Stimulated activated CD8-positive, alpha-beta memory T cell treated with anti-CD3 and anti-CD28 coated beads, Interleukin-4, amount 100 ng/mL, for 48 hours (primary cell): ENCODE measurements around the gene KMT2C.
"Not testable (repeated sequence)": the region's sequence is repeated elsewhere in the genome, so short reads cannot be mapped to it uniquely, and the experiment has no call there.

Source experiments
- DNase-seq: peaks from one replicate; pipeline ENCODE4 v3.0.0-alpha.2; 2020

KMT2C gene

GRCh38 chr7:152353281-152353680, 82.5 kb downstream of the KMT2C start:
- DNase-seq, result not testable (repeated sequence)

GRCh38 chr7:152351747-152352146, 84.1 kb downstream of the KMT2C start:
- not testable (repeated sequence) for DNase-seq

GRCh38 chr7:152351168-152351567, 84.6 kb downstream of the KMT2C start:
- DNase-seq, result no peak

GRCh38 chr7:152347888-152348287, 87.9 kb downstream of the KMT2C start:
- no peak for DNase-seq

GRCh38 chr7:152344253-152344652, 91.5 kb downstream of the KMT2C start:
- no peak for DNase-seq

GRCh38 chr7:152342796-152343195, 93.0 kb downstream of the KMT2C start:
- DNase-seq, result no peak

- DNase-seq, result no peak
These were observed 93.9 kb downstream of the KMT2C start for GRCh38 chr7:152341914-152342236.

- no peak for DNase-seq
These were observed 94.5 kb downstream of the KMT2C start for GRCh38 chr7:152341039-152341913.

GRCh38 chr7:152340161-152340560, 95.6 kb downstream of the KMT2C start:
- DNase-seq, result no peak

GRCh38 chr7:152338561-152338960, 97.2 kb downstream of the KMT2C start:
- no peak for DNase-seq

GRCh38 chr7:152336754-152337368, 98.9 kb downstream of the KMT2C start:
- DNase-seq, result peak; percentile 28

- no peak for DNase-seq
These were observed 99.8 kb downstream of the KMT2C start for GRCh38 chr7:152335900-152336571.

GRCh38 chr7:152333134-152333533, 102.7 kb downstream of the KMT2C start:
- no peak for DNase-seq

GRCh38 chr7:152330827-152331226, 105.0 kb downstream of the KMT2C start:
- DNase-seq, result no peak

GRCh38 chr7:152329469-152329868, 106.3 kb downstream of the KMT2C start:
- DNase-seq, result no peak

GRCh38 chr7:152328234-152328633, 107.6 kb downstream of the KMT2C start:
- DNase-seq, result no peak

- DNase-seq, result no peak
These were observed 120.0 kb downstream of the KMT2C start for GRCh38 chr7:152315845-152316244.

- DNase-seq, result no peak
These were observed 121.8 kb downstream of the KMT2C start for GRCh38 chr7:152313831-152314604.

- DNase-seq, result no peak
These were observed 122.6 kb downstream of the KMT2C start for GRCh38 chr7:152313217-152313616.

- DNase-seq, result no peak
These were observed 123.5 kb downstream of the KMT2C start for GRCh38 chr7:152312316-152312715.

- no peak for DNase-seq
These were observed 127.9 kb downstream of the KMT2C start for GRCh38 chr7:152307902-152308301.

GRCh38 chr7:152299542-152300143, 136.2 kb downstream of the KMT2C start:
- not testable (repeated sequence) for DNase-seq

GRCh38 chr7:152292897-152293296, 142.9 kb downstream of the KMT2C start:
- no peak for DNase-seq
